ENCODE data around the gene CSMD2.

DNA sequence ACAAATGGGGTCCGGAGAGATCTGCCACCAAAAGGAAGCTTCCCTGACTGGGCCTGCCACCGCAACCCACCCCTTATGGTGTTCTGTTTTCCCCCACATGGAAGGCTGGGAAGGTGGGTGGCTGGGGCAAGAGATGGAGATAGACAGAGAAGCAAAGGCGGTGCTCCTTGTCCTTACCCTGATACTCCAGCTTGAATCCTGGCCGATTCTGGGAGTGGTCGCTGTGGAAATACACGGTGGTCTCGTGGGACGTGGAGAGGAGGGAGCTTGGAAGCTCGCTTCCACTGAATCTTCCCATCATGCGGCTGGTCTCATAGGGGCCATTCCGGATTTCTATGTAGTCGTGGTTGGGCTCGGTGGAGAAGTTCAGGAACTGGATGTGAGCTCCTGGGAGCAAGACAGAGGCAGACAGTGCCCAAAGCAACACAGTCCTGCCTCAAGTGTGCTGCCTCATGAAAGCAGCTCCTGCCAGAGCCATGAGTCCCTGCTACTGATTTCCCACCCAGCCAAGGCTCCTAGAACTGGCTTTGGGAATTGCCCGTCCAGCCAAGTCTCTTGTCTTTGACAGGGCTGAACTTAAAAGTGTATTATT is 554.1 kb downstream of the CSMD2 start:
- TF ChIP-seq, protein P1, sequence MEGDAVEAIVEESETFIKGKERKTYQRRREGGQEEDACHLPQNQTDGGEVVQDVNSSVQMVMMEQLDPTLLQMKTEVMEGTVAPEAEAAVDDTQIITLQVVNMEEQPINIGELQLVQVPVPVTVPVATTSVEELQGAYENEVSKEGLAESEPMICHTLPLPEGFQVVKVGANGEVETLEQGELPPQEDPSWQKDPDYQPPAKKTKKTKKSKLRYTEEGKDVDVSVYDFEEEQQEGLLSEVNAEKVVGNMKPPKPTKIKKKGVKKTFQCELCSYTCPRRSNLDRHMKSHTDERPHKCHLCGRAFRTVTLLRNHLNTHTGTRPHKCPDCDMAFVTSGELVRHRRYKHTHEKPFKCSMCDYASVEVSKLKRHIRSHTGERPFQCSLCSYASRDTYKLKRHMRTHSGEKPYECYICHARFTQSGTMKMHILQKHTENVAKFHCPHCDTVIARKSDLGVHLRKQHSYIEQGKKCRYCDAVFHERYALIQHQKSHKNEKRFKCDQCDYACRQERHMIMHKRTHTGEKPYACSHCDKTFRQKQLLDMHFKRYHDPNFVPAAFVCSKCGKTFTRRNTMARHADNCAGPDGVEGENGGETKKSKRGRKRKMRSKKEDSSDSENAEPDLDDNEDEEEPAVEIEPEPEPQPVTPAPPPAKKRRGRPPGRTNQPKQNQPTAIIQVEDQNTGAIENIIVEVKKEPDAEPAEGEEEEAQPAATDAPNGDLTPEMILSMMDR (conservative IDR thresholded peaks at IDR 0.05; ENCODE audit: low read length), result no peak
- no peak for TF ChIP-seq EZH2phosphoT487 (IDR thresholded peaks at IDR 0.05; ENCODE audit: borderline replicate concordance, low read depth, low read length)
